ENCODE data around the gene HS2ST1. TPM values are rescaled to one million over a fixed set of nuclear protein-coding genes. Genes with fewer than 3 reads are reported as not detected.
"Not testable (repeated sequence)": the region's sequence is repeated elsewhere in the genome, so short reads cannot be mapped to it uniquely, and the experiment has no call there.

Gene HS2ST1
- total RNA-seq, 1 donor from 2014 or later = 10.0 TPM

DNA sequence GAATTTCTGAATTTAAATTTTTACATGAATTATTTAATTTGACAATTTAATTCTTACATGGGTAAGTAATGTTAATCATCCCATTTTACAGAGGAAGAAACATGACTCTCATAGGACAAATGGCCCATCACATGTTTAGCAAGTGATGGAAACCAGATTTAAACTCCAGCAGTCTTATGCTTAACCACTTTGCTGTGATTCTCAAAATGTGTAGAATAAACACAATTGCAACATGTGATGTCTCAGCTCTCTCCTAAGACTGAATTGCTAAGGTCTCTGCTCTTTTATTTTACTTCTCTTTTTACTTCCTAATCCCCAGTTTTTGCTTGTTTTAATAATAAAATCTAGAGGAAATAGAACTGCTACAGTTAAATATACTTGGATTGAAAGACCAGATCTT is 42.8 kb downstream of the HS2ST1 start:
- intact Hi-C loops (cut with DNase I) = no loop called here
- ATAC-seq (no peak), DNase-seq (ENCODE audit: missing footprints) (no peak)

DNA sequence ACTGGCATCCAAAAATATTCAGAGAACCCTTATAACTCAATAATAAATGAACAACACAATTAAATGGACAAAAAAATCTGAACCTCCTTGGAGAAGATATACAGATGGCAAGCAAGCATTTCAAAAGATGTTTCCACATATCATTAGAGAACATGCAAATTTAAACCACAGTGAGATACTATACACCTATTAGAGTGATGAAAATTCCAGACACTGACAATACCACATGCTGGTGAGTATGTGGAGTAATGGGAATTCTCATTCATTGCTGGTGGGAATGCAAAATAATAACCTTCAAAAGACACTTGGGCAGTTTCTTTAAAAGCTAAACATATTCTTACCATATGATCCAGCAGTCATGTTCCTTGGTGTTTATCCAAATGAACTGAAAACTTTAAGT is 46.1 kb downstream of the HS2ST1 start:
- intact Hi-C loops (cut with DNase I) = no loop called here
- ATAC-seq (no peak), DNase-seq (ENCODE audit: missing footprints) (no peak)

DNA sequence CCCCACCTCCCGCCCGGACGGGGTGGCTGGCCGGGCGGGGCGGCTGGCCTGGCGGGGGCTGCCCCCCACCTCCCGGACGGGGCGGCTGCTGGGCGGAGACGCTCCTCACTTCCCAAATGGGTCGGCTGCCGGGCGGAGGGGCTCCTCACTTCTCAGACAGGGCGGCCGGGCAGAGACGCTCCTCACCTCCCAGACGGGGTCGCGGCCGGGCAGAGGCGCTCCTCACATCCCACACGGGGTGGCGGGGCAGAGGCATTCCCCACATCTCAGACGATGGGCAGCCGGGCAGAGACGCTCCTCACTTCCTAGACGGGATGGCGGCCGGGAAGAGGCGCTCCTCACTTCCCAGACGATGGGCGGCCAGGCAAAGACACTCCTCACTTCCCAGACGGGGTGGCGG is 49.4 kb downstream of the HS2ST1 start:
- intact Hi-C loops (cut with DNase I); ATAC-seq; DNase-seq (ENCODE audit: missing footprints): not testable (repeated sequence)

- ATAC-seq (no peak), DNase-seq (ENCODE audit: missing footprints) (no peak)
- intact Hi-C loops (cut with DNase I) = no loop called here
These were observed 50.8 kb downstream of the HS2ST1 start for GRCh38 chr1:86965012-86965826.

DNA sequence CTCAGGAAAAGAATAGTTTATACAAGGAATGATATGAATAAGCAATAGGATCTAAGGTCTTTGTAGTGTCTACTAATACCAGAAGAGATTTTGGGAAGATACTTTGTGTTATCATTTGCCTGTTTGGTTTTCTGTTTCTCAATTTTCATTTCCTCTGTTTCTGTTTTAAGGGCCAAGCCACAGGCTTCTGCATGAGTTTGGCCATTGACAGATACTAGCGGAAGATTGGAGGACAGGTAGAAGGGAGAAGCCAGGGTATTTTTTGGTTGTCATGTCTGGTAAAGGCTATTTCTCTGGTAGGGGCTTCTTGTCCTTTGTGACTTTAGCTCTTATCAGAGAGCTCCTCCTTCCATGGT is 51.4 kb downstream of the HS2ST1 start:
- intact Hi-C loops (cut with DNase I) = loop anchor here (1.0 kb wide), 1 partner anchor 133 kb away; no protein-coding TSS in a partner anchor
- DNase-seq (ENCODE audit: missing footprints) = no peak
- ATAC-seq = no peak

DNA sequence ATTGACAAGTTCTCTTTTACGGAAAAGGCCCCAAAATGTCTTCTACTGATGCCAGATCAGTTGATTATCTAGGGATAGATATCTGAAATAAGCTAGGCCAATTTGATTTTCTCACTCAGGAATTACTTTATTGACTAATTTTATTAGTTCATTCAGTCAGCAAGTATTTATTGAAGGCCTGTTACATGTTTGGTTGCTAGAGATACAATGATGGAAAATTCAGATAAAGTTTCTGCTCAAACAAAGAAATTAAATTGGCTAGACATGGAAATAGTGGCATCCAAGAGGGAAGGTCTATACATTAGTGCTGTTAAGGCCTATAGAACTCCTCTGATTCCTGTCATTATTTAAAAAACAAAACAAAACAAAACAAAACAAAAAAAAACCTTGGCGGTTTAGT is 56.5 kb downstream of the HS2ST1 start:
- no peak for DNase-seq (ENCODE audit: missing footprints)
- ATAC-seq = no peak
- intact Hi-C loops (cut with DNase I) = no loop called here

- intact Hi-C loops (cut with DNase I) = no loop called here
- ATAC-seq (no peak), DNase-seq (ENCODE audit: missing footprints) (no peak)
These were observed 57.3 kb downstream of the HS2ST1 start for GRCh38 chr1:86971778-86972177.

- no peak for DNase-seq (ENCODE audit: missing footprints)
- intact Hi-C loops (cut with DNase I) = no loop called here
These were observed 57.8 kb downstream of the HS2ST1 start for GRCh38 chr1:86972262-86972661.

GRCh38 chr1:86975993-86976550 is 61.6 kb downstream of the HS2ST1 start:
- intact Hi-C loops (cut with DNase I) = no loop called here
- ATAC-seq (no peak), DNase-seq (ENCODE audit: missing footprints) (no peak)

More at GRCh38 chr1:86972262-86972661, 57.8 kb downstream of the HS2ST1 start:
- no peak for ATAC-seq

GRCh38 chr1:86976664-86977063 is 62.2 kb downstream of the HS2ST1 start:
- intact Hi-C loops (cut with DNase I) = no loop called here
- ATAC-seq (no peak), DNase-seq (ENCODE audit: missing footprints) (peak; percentile 61)

DNA sequence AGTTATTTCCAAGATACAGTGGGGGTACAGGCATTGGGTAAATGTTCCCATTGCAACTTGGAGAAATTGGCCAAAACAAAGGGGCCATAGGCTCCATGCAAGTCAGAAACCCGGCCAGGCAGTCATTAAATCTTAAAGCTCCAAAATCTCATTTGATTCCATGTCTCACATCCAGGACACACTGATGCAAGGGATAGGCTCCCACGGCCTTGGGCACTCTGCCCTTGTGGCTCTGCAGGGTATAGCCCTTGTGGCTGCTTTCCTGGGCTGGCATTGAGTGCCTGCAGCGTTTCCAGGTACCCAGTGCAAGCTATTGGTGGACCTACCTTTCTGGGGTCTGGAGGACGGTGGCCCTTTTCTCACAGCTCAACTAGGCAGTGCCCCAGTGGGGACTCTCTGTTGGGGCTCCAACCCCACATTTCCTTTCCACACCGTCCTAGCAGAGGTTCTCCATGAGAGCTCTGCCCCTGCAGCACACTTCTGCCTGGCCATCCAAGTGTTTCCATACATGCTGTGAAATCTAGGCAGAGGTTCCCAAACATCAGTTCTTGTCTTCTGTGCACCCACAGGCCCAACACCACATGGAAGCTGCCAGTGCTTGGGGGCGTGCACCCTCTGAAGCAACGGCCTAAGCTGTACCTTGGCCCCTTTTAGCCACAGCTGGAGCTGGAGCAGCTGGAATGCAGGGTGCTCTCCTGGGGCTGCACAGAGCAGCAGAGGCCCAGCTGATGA is 67.2 kb downstream of the HS2ST1 start:
- ATAC-seq = no peak
- intact Hi-C loops (cut with DNase I) = no loop called here
- DNase-seq (ENCODE audit: missing footprints) = no peak

DNA sequence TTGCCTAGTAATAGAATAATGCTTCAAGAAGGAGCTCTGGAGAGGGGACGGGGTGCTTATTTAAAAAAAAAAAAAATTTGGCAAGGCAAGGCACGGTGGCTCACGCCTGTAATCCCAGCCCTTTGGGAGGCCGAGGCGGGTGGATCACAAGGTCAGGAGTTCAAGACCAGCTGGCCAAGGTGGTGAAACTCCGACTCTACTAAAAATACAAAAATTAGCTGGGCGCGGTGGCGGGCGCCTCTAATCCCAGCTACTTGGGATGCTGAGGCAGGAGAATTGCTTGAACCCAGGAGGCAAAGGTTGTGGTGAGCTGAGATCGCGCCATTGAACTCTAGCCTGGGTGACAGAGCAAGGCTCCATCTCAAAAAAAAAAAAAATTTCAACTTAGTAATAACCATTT is 69.2 kb downstream of the HS2ST1 start:
- ATAC-seq; DNase-seq (ENCODE audit: missing footprints); intact Hi-C loops (cut with DNase I): not testable (repeated sequence)

GRCh38 chr1:86987446-86987845 is 73.0 kb downstream of the HS2ST1 start:
- intact Hi-C loops (cut with DNase I) = no loop called here
- ATAC-seq = no peak
- DNase-seq (ENCODE audit: missing footprints) = no peak

DNA sequence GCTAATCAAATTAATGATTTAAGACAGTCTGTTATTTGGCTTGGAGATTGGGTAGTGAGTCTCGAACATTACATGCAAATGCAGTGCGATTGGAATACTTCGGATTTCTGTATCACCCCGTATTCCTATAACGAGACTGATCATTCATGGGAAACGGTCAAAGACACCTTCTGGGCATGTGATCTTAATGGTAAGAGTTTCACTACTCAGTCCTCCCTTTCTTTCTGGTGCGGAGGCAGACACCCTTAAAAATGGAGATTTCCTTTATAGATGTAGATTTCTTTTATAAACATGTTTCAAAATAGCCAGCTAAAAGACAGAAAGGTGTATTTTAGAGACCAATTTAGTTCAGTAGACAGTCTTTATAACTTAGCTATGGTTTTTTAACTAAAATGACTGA is 74.4 kb downstream of the HS2ST1 start:
- no peak for DNase-seq (ENCODE audit: missing footprints)
- intact Hi-C loops (cut with DNase I) = no loop called here

DNA sequence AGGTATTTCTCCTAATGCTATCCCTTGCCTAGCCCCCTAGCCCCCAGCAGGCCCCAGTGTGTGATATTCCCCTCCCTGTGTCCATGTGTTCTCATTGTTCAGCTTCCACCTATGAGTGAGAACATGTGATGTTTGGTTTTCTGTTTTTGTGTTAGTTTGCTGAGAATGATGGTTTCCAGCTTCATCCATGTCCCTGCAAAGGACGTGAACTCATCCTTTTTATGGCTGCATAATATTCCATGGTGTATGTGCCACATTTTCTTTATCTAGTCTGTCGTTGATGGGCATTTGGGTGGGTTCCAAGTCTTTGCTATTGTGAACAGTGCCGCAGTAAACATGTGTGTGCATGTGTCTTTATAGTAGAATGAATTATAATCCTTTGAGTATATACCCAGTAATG is 75.3 kb downstream of the HS2ST1 start:
- intact Hi-C loops (cut with DNase I) = loop anchor here (10.0 kb wide), 1 partner anchor 95 kb away; no protein-coding TSS in a partner anchor
- ATAC-seq; DNase-seq (ENCODE audit: missing footprints): not testable (repeated sequence)

More for the DNA sequence above, 74.4 kb downstream of the HS2ST1 start:
- ATAC-seq = no peak

DNA sequence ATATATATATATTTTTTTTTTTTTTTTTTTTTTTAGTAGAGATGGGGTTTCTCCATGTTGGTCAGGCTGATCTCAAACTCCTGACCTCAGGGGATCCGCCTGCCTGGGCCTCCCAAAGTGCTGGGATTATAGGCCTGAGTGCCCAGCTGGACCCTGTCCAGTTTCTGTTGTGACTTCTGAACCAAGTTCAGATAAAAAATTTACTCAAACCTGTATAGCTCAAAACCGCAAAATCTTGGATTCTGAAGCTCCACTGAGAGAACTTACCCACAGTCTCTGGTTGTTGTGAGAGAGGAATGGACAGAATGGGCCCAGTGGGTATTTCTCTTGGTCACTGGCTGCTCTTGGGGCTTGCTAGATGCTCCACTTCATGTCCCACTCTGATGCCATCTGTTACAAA is 76.4 kb downstream of the HS2ST1 start:
- DNase-seq (ENCODE audit: missing footprints) = no peak
- intact Hi-C loops (cut with DNase I) = loop anchor here (10.0 kb wide), 1 partner anchor 94 kb away; no protein-coding TSS in a partner anchor
- no peak for ATAC-seq

- DNase-seq (ENCODE audit: missing footprints) (no peak), ATAC-seq (no peak)
- intact Hi-C loops (cut with DNase I) = loop anchor here (10.0 kb wide), 1 partner anchor 93 kb away; no protein-coding TSS in a partner anchor
These were observed 77.2 kb downstream of the HS2ST1 start for GRCh38 chr1:86991549-86992186.

GRCh38 chr1:86992861-86993260 is 78.4 kb downstream of the HS2ST1 start:
- DNase-seq (ENCODE audit: missing footprints) (no peak), ATAC-seq (no peak)
- intact Hi-C loops (cut with DNase I) = loop anchor here (10.0 kb wide), 1 partner anchor 92 kb away; no protein-coding TSS in a partner anchor

Measured in Right ventricle myocardium inferior (tissue), 1 donor.